ENCODE data around the gene IQCM. TPM values are rescaled to one million over a fixed set of nuclear protein-coding genes. Genes with fewer than 3 reads are reported as not detected.

The IQCM gene
- not detected for total RNA-seq (2013)
- polyA plus RNA-seq (not detected), polyA minus RNA-seq (not detected in 2 replicates), total RNA-seq (0 to 2.1 (median 0) reads per million in 11 experiments)

DNA sequence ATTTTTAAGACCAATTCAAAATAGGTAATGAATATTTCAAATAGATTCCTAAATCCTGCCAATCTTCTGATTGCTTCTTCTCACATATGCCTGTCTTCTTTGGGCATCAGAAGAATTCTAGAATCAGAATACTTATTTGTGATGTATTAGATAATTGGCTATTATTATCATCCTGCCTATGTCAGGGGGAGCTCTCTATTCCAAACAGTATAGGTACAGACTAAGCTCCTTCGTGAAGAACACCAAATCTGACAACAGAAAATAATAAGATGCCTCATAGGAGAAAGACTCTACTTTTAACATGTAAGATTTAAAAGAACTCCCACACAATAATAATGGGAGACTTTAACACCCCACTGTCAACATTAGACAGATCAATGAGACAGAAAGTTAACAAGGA lies at the start of gene IQCM:
TSS of gene IQCM (minus strand) at position 101 of the 400 bp plus-strand sequence. CDS start 73,152 bp downstream, outside the sequence.
- H3K4me1 Mint-ChIP-seq: no peaks in the 10 kb centered on the region
- H3K27ac ChIP-seq (ENCODE audit: low read depth in 1 of 2, low read length in 2 of 2): no peak within 1 kb of the TSS
- H3K27ac Mint-ChIP-seq: no peak within 1 kb of the TSS
- peaks cover 0 to 2% (median 0%) of the 10 kb centered on the region in 7 donors for H3K9me3 Mint-ChIP-seq
- no peak for TF ChIP-seq CTCF (IDR thresholded peaks at IDR 0.05)
- H3K4me2 ChIP-seq (replicated peaks; ENCODE audit: extremely low read depth, low read length, poor library complexity, severe bottlenecking): no peak within 1 kb of the TSS
- H4K20me1 ChIP-seq (ENCODE audit: insufficient read depth, low read length): no peaks in the 10 kb centered on the region
- H3K9ac ChIP-seq (ENCODE audit: insufficient read depth, low read length, poor library complexity, severe bottlenecking): no peak within 1 kb of the TSS
- intact Hi-C loops (cut with micrococcal nuclease): no loop called here
- no peaks in the 10 kb centered on the region for H3K27me3 Mint-ChIP-seq (ENCODE audit: low read depth in 3 of 3)
- H3K36me3 Mint-ChIP-seq: no peaks in the 10 kb centered on the region
- H3K9me3 ChIP-seq (replicated peaks in 1 of 2; ENCODE audit: control insufficient read depth in 1 of 2, insufficient read depth in 1 of 2, low read length in 2 of 2): no peaks in the 10 kb centered on the region
- H3K36me3 ChIP-seq (replicated peaks in 1 of 2; ENCODE audit: control insufficient read depth in 1 of 2, insufficient read depth in 2 of 2, low read length in 2 of 2): no peaks in the 10 kb centered on the region
- H3K79me2 ChIP-seq (ENCODE audit: insufficient read depth, low read length): no peaks in the 10 kb centered on the region
- DNase-seq: no peak
- no CpG with 5 or more reads among the region's 1 CpG for WGBS (ENCODE audit: insufficient coverage)
- no peaks in the 10 kb centered on the region for H3K27me3 ChIP-seq (ENCODE audit: control insufficient read depth in 2 of 2, insufficient read depth in 2 of 2, low read length in 2 of 2)
- H2AFZ ChIP-seq (ENCODE audit: insufficient read depth, low read depth, low read length, poor library complexity, severe bottlenecking): no peak within 1 kb of the TSS
- no peak within 1 kb of the TSS for H3K4me3 Mint-ChIP-seq
- no peaks in the 10 kb centered on the region for H3K4me1 ChIP-seq (ENCODE audit: control insufficient read depth in 1 of 2, insufficient read depth in 2 of 2, low read length in 2 of 2)
- no peak within 1 kb of the TSS for H3K4me3 ChIP-seq (replicated peaks in 1 of 3; ENCODE audit: low read depth in 2 of 3, low read length in 3 of 3)

- no peak for TF ChIP-seq CTCF (IDR thresholded peaks at IDR 0.05)
- H3K79me2 ChIP-seq (ENCODE audit: insufficient read depth, low read length): no peaks in the 10 kb centered on the region
- DNase-seq: no peak
- H3K9me3 ChIP-seq (replicated peaks in 1 of 2; ENCODE audit: control insufficient read depth in 1 of 2, insufficient read depth in 1 of 2, low read length in 2 of 2): peaks cover 0 to 4% of the 10 kb centered on the region in 2 donors
- H3K27ac ChIP-seq (ENCODE audit: low read depth in 1 of 2, low read length in 2 of 2): no peak overlapping the region
- intact Hi-C loops (cut with micrococcal nuclease): no loop called here
- no peaks in the 10 kb centered on the region for H4K20me1 ChIP-seq (ENCODE audit: insufficient read depth, low read length)
- H3K4me1 Mint-ChIP-seq: no peaks in the 10 kb centered on the region
- no peaks in the 10 kb centered on the region for H3K27me3 Mint-ChIP-seq (ENCODE audit: low read depth in 3 of 3)
- H2AFZ ChIP-seq (ENCODE audit: insufficient read depth, low read depth, low read length, poor library complexity, severe bottlenecking): no peak overlapping the region
- no peak overlapping the region for H3K4me2 ChIP-seq (replicated peaks; ENCODE audit: extremely low read depth, low read length, poor library complexity, severe bottlenecking)
- no CpG with 5 or more reads among the region's 3 CpGs for WGBS (ENCODE audit: insufficient coverage)
- no peaks in the 10 kb centered on the region for H3K36me3 Mint-ChIP-seq
- H3K27ac Mint-ChIP-seq: no peak overlapping the region
- no peak overlapping the region for H3K4me3 ChIP-seq (replicated peaks in 1 of 3; ENCODE audit: low read depth in 2 of 3, low read length in 3 of 3)
- H3K9ac ChIP-seq (ENCODE audit: insufficient read depth, low read length, poor library complexity, severe bottlenecking): no peak overlapping the region
- H3K9me3 Mint-ChIP-seq: peaks cover 0 to 10% (median 2%) of the 10 kb centered on the region in 7 donors
- no peaks in the 10 kb centered on the region for H3K4me1 ChIP-seq (ENCODE audit: control insufficient read depth in 1 of 2, insufficient read depth in 2 of 2, low read length in 2 of 2)
- H3K4me3 Mint-ChIP-seq: no peak overlapping the region
- no peaks in the 10 kb centered on the region for H3K27me3 ChIP-seq (ENCODE audit: control insufficient read depth in 2 of 2, insufficient read depth in 2 of 2, low read length in 2 of 2)
- H3K36me3 ChIP-seq (replicated peaks in 1 of 2; ENCODE audit: control insufficient read depth in 1 of 2, insufficient read depth in 2 of 2, low read length in 2 of 2): no peaks in the 10 kb centered on the region
These were observed 41.8 kb upstream of the IQCM start for GRCh38 chr4:149857446-149857845.

Measured in CD14-positive monocyte (primary cell).